ENCODE data around the gene WAPL. TPM values are rescaled to one million over a fixed set of nuclear protein-coding genes. Genes with fewer than 3 reads are reported as not detected.

The WAPL gene
- total RNA-seq, 1 donor from 2014 or later = 51.4 TPM

Other genes starting within 250 kb of the WAPL start
- not detected in 2 replicates for gene GRID1, start 155.0 kb downstream of the WAPL start, total RNA-seq
- not detected in 2 replicates for gene OPN4, start 132.8 kb upstream of the WAPL start, total RNA-seq
- 0.05 TPM in 1 of 2 replicates, not detected in the other for gene LDB3, start 146.7 kb upstream of the WAPL start, total RNA-seq
- 11.2 and 11.9 TPM in 2 replicates for gene BMPR1A, start 234.8 kb upstream of the WAPL start, total RNA-seq